HepG2 (cell line): Measurements from ENCODE around the gene PPM1G. TPM values are rescaled to one million over a fixed set of nuclear protein-coding genes. Genes with fewer than 3 reads are reported as not detected.
A peak's percentile ranks its signal among the peaks of the same experiment; 100 is the strongest.

Source experiments
- ATRX ChIP-seq: sonication (generic); formaldehyde crosslinking; IDR thresholded peaks from 2 replicates; pipeline ENCODE4 v1.4.0; 2020; ENCODE audit warnings: missing genetic modification reagents, borderline replicate concordance
- HDAC2 ChIP-seq: sonication (generic); formaldehyde crosslinking; IDR thresholded peaks from 2 replicates; pipeline ENCODE4 v1.4.0; 2020; ENCODE audit warnings: missing genetic modification reagents
- HOXA3 ChIP-seq: sonication (generic); formaldehyde crosslinking; IDR thresholded peaks from 2 replicates; pipeline ENCODE4 v1.5.0; 2020; ENCODE audit warnings: missing genetic modification reagents
- KDM5B ChIP-seq: sonication (generic); formaldehyde crosslinking; IDR thresholded peaks from 2 replicates; pipeline ENCODE4 v1.4.0; 2020; ENCODE audit warnings: missing genetic modification reagents, mild to moderate bottlenecking, borderline replicate concordance
- LCORL ChIP-seq, 2 experiments: fragments of 450-650 bp in 1 of 2; sonication (generic) in 1 of 2; formaldehyde crosslinking in 1 of 2; IDR thresholded peaks; 2 replicates each; pipeline versions ENCODE4 v1.5.0 to v1.6.1; 2017 to 2020; ENCODE audit warnings: antibody characterized with exemption in 1 of 2, missing genetic modification reagents in 1 of 2
- MEIS1 ChIP-seq: sonication (generic); formaldehyde crosslinking; IDR thresholded peaks from 2 replicates; pipeline ENCODE4 v1.9.0; 2021; ENCODE audit warnings: mild to moderate bottlenecking, missing genetic modification reagents, moderate library complexity, borderline replicate concordance
- NR2F6 ChIP-seq, 2 experiments: IDR thresholded peaks; 2 replicates each; pipeline ENCODE4 v1.6.1; 2016; ENCODE audit warnings: antibody characterized with exemption in 1 of 2, mild to moderate bottlenecking in 1 of 2
- THYN1 ChIP-seq: sonication (generic); formaldehyde crosslinking; IDR thresholded peaks from 2 replicates; pipeline ENCODE4 v1.8.1; 2023; ENCODE audit warnings: low read depth, mild to moderate bottlenecking, moderate library complexity, missing genetic modification reagents, borderline replicate concordance
- ZNF12 ChIP-seq: sonication (generic); formaldehyde crosslinking; IDR thresholded peaks from 2 replicates; pipeline ENCODE4 v1.5.0; 2020; ENCODE audit warnings: missing genetic modification reagents
- ZNF207 ChIP-seq: fragments of 450-650 bp; IDR thresholded peaks from 2 replicates; pipeline ENCODE4 v1.6.1; 2016; ENCODE audit warnings: antibody characterized with exemption, borderline replicate concordance
- ZNF720 ChIP-seq: sonication (generic); formaldehyde crosslinking; IDR thresholded peaks from 2 replicates; pipeline ENCODE4 v1.4.0; 2020; ENCODE audit warnings: missing genetic modification reagents
- ZNF839 ChIP-seq: sonication (generic); formaldehyde crosslinking; IDR thresholded peaks from 2 replicates; pipeline ENCODE4 v1.4.0; 2020; ENCODE audit warnings: missing genetic modification reagents, mild to moderate bottlenecking, borderline replicate concordance
- polyA plus RNA-seq, 8 experiments: library from polyadenylated mRNA; depleted of rRNA in 3 of 8; stranded (reverse) in 7 of 8; unstranded in 1 of 8; fragments of >200 nt; fragmentation: Illumina TruSeq in 4 of 8; extraction: Trizol in 4 of 8; gene quantifications; 2 replicates each; pipeline versions ENCODE4 v1.2.1 to v1.2.3, GENCODE V29; 2011 to 2016; ENCODE audit warnings: low read depth in 4 of 8, missing spikeins in 1 of 8, mixed read lengths in 1 of 8; ENCODE audit not compliant: insufficient read depth in 1 of 8
- total RNA-seq, 5 experiments: library from RNA; depleted of rRNA; stranded (reverse); fragments of >200 nt; fragmentation: Illumina TruSeq; extraction: Trizol; gene quantifications; 2 replicates each; pipeline ENCODE4 v1.2.3, GENCODE V29; 2016; ENCODE audit warnings: low read depth in 1 of 5
- TF ChIP-seq, protein P1 (sequence below): sonication (generic); formaldehyde crosslinking; IDR thresholded peaks from 2 replicates; pipeline ENCODE4 v1.5.0; 2020; ENCODE audit warnings: mild to moderate bottlenecking, missing genetic modification reagents, borderline replicate concordance
- TF ChIP-seq, protein P2 (sequence below): sonication (generic); formaldehyde crosslinking; IDR thresholded peaks from 2 replicates; pipeline ENCODE4 v1.8.0; 2022; ENCODE audit warnings: missing genetic modification reagents, mild to moderate bottlenecking, borderline replicate concordance
- TF ChIP-seq, protein P3 (sequence below): sonication (generic); formaldehyde crosslinking; IDR thresholded peaks from 2 replicates; pipeline ENCODE4 v1.5.0; 2020; ENCODE audit warnings: mild to moderate bottlenecking, missing genetic modification reagents, borderline replicate concordance

The PPM1G gene
- total and polyA plus RNA-seq, 2 of the 13 experiments (the other 11 are each of a cell fraction or from before 2014, with no cell fraction given), result 58.2 to 213 TPM

DNA sequence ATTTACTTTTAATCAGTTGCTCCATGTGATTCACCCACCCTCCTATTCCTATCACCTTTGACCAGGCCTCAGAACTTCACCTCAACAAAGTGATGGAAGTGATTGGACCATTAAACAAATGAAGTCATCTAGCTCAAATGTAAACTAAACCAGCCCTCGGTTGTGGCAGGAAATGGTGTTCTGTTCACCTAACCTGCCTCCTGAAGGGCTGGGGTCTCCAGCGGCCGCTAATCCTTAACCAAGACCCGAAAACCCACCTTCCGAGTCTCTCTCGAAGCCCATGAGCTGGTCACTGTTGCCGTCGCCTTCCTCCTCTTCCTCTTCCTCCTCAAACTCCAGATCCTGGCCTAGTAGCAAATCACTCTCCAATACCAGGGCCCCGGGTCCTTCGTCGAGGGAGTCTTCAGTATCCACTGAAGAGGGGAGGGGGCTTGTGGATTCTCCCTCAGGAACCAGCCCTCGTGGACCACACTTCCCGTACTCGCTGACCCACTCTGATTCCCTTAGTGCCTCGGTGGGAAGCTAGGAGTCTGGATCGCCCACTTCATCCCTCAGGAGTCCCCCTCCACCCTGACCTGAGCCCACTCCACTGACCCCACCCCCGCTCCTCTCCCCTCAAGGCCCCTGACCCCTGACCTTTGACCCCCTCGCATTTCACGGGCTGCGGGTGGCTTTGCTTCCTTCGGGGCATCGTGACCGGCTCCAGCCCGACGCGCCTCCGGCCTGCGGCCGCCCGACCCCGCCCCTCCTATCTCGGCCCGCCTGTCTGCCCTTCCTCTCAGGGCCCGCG is 29.4 kb downstream of the PPM1G start (continued):
- TF ChIP-seq, protein P1, sequence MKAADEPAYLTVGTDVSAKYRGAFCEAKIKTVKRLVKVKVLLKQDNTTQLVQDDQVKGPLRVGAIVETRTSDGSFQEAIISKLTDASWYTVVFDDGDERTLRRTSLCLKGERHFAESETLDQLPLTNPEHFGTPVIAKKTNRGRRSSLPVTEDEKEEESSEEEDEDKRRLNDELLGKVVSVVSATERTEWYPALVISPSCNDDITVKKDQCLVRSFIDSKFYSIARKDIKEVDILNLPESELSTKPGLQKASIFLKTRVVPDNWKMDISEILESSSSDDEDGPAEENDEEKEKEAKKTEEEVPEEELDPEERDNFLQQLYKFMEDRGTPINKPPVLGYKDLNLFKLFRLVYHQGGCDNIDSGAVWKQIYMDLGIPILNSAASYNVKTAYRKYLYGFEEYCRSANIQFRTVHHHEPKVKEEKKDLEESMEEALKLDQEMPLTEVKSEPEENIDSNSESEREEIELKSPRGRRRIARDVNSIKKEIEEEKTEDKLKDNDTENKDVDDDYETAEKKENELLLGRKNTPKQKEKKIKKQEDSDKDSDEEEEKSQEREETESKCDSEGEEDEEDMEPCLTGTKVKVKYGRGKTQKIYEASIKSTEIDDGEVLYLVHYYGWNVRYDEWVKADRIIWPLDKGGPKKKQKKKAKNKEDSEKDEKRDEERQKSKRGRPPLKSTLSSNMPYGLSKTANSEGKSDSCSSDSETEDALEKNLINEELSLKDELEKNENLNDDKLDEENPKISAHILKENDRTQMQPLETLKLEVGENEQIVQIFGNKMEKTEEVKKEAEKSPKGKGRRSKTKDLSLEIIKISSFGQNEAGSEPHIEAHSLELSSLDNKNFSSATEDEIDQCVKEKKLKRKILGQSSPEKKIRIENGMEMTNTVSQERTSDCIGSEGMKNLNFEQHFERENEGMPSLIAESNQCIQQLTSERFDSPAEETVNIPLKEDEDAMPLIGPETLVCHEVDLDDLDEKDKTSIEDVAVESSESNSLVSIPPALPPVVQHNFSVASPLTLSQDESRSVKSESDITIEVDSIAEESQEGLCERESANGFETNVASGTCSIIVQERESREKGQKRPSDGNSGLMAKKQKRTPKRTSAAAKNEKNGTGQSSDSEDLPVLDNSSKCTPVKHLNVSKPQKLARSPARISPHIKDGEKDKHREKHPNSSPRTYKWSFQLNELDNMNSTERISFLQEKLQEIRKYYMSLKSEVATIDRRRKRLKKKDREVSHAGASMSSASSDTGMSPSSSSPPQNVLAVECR (CRISPR knock-in tag), result 0 out of 2 replicates have a peak, but pooled peaks have one; percentile 23
- no peak for TF ChIP-seq ZNF207
- TF ChIP-seq THYN1, result no peak
- no peak; the same call in 1 of the 2 replicates for TF ChIP-seq HDAC2 (CRISPR knock-in tag)
- TF ChIP-seq ZNF12 (CRISPR knock-in tag), result no peak
- TF ChIP-seq HOXA3 (CRISPR knock-in tag), result no peak; the same call in 1 of the 2 replicates
- TF ChIP-seq MEIS1 (CRISPR knock-in tag), result peak; percentile 55; the same call in 1 of the 2 replicates
- peak; percentile 17; the same call in 1 of the 2 replicates for TF ChIP-seq ZNF839 (CRISPR knock-in tag)
- TF ChIP-seq ZNF720 (CRISPR knock-in tag), result no peak
- no peak for TF ChIP-seq ATRX (CRISPR knock-in tag)
- no peak for TF ChIP-seq LCORL (IDR thresholded peaks at IDR 0.05)
- 0 out of 2 replicates have a peak, but pooled peaks have one; percentile 22 for TF ChIP-seq LCORL (CRISPR knock-in tag; IDR thresholded peaks at IDR 0.05)
- TF ChIP-seq NR2F6 (IDR thresholded peaks at IDR 0.05), result peak; percentile 88
- TF ChIP-seq NR2F6 (CRISPR knock-in tag; IDR thresholded peaks at IDR 0.05), result peak; percentile 79
- peak; percentile 15; the same call in 1 of the 2 replicates for TF ChIP-seq KDM5B (CRISPR knock-in tag)
- TF ChIP-seq, protein P2, sequence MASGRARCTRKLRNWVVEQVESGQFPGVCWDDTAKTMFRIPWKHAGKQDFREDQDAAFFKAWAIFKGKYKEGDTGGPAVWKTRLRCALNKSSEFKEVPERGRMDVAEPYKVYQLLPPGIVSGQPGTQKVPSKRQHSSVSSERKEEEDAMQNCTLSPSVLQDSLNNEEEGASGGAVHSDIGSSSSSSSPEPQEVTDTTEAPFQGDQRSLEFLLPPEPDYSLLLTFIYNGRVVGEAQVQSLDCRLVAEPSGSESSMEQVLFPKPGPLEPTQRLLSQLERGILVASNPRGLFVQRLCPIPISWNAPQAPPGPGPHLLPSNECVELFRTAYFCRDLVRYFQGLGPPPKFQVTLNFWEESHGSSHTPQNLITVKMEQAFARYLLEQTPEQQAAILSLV (CRISPR knock-in tag), result no peak
- TF ChIP-seq, protein P3, sequence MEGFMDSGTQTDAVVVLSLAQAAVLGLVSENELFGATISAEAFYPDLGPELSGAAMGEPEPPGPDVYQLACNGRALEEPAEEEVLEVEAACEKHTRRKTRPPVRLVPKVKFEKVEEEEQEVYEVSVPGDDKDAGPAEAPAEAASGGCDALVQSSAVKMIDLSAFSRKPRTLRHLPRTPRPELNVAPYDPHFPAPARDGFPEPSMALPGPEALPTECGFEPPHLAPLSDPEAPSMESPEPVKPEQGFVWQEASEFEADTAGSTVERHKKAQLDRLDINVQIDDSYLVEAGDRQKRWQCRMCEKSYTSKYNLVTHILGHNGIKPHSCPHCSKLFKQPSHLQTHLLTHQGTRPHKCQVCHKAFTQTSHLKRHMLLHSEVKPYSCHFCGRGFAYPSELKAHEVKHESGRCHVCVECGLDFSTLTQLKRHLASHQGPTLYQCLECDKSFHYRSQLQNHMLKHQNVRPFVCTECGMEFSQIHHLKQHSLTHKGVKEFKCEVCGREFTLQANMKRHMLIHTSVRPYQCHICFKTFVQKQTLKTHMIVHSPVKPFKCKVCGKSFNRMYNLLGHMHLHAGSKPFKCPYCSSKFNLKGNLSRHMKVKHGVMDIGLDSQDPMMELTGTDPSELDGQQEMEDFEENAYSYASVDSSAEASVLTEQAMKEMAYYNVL, result no peak
